ENCODE results near the gene LRIG3.

GRCh38 chr12:58905422-58905821, 14.9 kb downstream of the LRIG3 start:
- TF ChIP-seq CTCF (IDR thresholded peaks at IDR 0.05) (no peak), POLR2AphosphoS5 (IDR thresholded peaks at IDR 0.05) (no peak)

Data from prostate gland (tissue), 2 donors.